ENCODE data around the gene RAB44.

RAB44 gene

GRCh38 chr6:36756786-36757185 lies 59.2 kb downstream of the RAB44 start:
- peak overlapping the region; percentile 19; the same call in 1 of the 2 replicates for H2AFZ ChIP-seq (ENCODE audit: low read depth, low read length)
- peaks cover 76% of the 10 kb centered on the region for H3K4me1 ChIP-seq (ENCODE audit: low read length)
- H3K27ac ChIP-seq (ENCODE audit: low read length) = peak overlapping the region; percentile 76
- H3K79me2 ChIP-seq (ENCODE audit: low read length) = no peaks in the 10 kb centered on the region
- no peaks in the 10 kb centered on the region for H3K27me3 ChIP-seq (ENCODE audit: low read depth, low read length)
- H4K20me1 ChIP-seq (ENCODE audit: insufficient read depth, low read length) = no peaks in the 10 kb centered on the region
- peak overlapping the region; percentile 97 for H3K4me2 ChIP-seq (ENCODE audit: low read length)
- no peak for TF ChIP-seq EZH2phosphoT487 (IDR thresholded peaks at IDR 0.05; ENCODE audit: low read depth)
- no peak for TF ChIP-seq CTCF (IDR thresholded peaks at IDR 0.05; ENCODE audit: low read depth, low read length)
- H3K36me3 ChIP-seq (replicated peaks; ENCODE audit: low read depth, low read length) = no peaks in the 10 kb centered on the region
- H3K9me3 ChIP-seq (ENCODE audit: insufficient read depth, low read length) = no peaks in the 10 kb centered on the region
- peak overlapping the region; percentile 63 for H3K4me3 ChIP-seq (ENCODE audit: low read length)
- H3K9ac ChIP-seq (ENCODE audit: low read length) = peak overlapping the region; percentile 59

- Histone ChIP-seq H4K20me1 (ENCODE audit: insufficient read depth, low read length) (no peaks in the 10 kb centered on the region), H3K36me3 (replicated peaks; ENCODE audit: low read depth, low read length) (no peaks in the 10 kb centered on the region), H3K4me1 (ENCODE audit: low read length) (peaks cover 74% of the 10 kb centered on the region), H2AFZ (ENCODE audit: low read depth, low read length) (no peak overlapping the region), H3K79me2 (ENCODE audit: low read length) (no peaks in the 10 kb centered on the region), H3K9me3 (ENCODE audit: insufficient read depth, low read length) (no peaks in the 10 kb centered on the region), H3K4me2 (ENCODE audit: low read length) (peak overlapping the region; percentile 97), H3K9ac (ENCODE audit: low read length) (peak overlapping the region; percentile 59; the same call in 1 of the 2 replicates), H3K4me3 (ENCODE audit: low read length) (peak overlapping the region; percentile 63), H3K27me3 (ENCODE audit: low read depth, low read length) (no peaks in the 10 kb centered on the region), H3K27ac (ENCODE audit: low read length) (peak overlapping the region; percentile 76)
- TF ChIP-seq CTCF (IDR thresholded peaks at IDR 0.05; ENCODE audit: low read depth, low read length) = peak; percentile 42
- no peak for TF ChIP-seq EZH2phosphoT487 (IDR thresholded peaks at IDR 0.05; ENCODE audit: low read depth)
Observed at GRCh38 chr6:36757206-36757605, 59.6 kb downstream of the RAB44 start.

GRCh38 chr6:36757943-36758508 lies 60.4 kb downstream of the RAB44 start:
- peak overlapping the region; percentile 97 for H3K4me2 ChIP-seq (ENCODE audit: low read length)
- no peak for TF ChIP-seq CTCF (IDR thresholded peaks at IDR 0.05; ENCODE audit: low read depth, low read length)
- no peaks in the 10 kb centered on the region for H3K9me3 ChIP-seq (ENCODE audit: insufficient read depth, low read length)
- H2AFZ ChIP-seq (ENCODE audit: low read depth, low read length) = no peak overlapping the region
- H3K4me1 ChIP-seq (ENCODE audit: low read length) = peaks cover 65% of the 10 kb centered on the region
- H3K36me3 ChIP-seq (replicated peaks; ENCODE audit: low read depth, low read length) = no peaks in the 10 kb centered on the region
- no peaks in the 10 kb centered on the region for H3K27me3 ChIP-seq (ENCODE audit: low read depth, low read length)
- H3K9ac ChIP-seq (ENCODE audit: low read length) = peak overlapping the region; percentile 59; the same call in 1 of the 2 replicates
- peak overlapping the region; percentile 75; the same call in 1 of the 2 replicates for H3K4me3 ChIP-seq (ENCODE audit: low read length)
- no peaks in the 10 kb centered on the region for H3K79me2 ChIP-seq (ENCODE audit: low read length)
- no peaks in the 10 kb centered on the region for H4K20me1 ChIP-seq (ENCODE audit: insufficient read depth, low read length)
- peak overlapping the region; percentile 76 for H3K27ac ChIP-seq (ENCODE audit: low read length)

- H3K9ac ChIP-seq (ENCODE audit: low read length) = peak overlapping the region; percentile 28
- H3K4me1 ChIP-seq (ENCODE audit: low read length) = peaks cover 59% of the 10 kb centered on the region
- H4K20me1 ChIP-seq (ENCODE audit: insufficient read depth, low read length) = no peaks in the 10 kb centered on the region
- H3K79me2 ChIP-seq (ENCODE audit: low read length) = no peaks in the 10 kb centered on the region
- no peaks in the 10 kb centered on the region for H3K36me3 ChIP-seq (replicated peaks; ENCODE audit: low read depth, low read length)
- peak overlapping the region; percentile 75 for H3K4me3 ChIP-seq (ENCODE audit: low read length)
- no peaks in the 10 kb centered on the region for H3K27me3 ChIP-seq (ENCODE audit: low read depth, low read length)
- H3K27ac ChIP-seq (ENCODE audit: low read length) = no peak overlapping the region
- peak overlapping the region; percentile 97 for H3K4me2 ChIP-seq (ENCODE audit: low read length)
- no peak for TF ChIP-seq CTCF (IDR thresholded peaks at IDR 0.05; ENCODE audit: low read depth, low read length)
- TF ChIP-seq EZH2phosphoT487 (IDR thresholded peaks at IDR 0.05; ENCODE audit: low read depth) = no peak
- H2AFZ ChIP-seq (ENCODE audit: low read depth, low read length) = no peak overlapping the region
- no peaks in the 10 kb centered on the region for H3K9me3 ChIP-seq (ENCODE audit: insufficient read depth, low read length)
Observed at GRCh38 chr6:36758516-36759147, 61.0 kb downstream of the RAB44 start.

All from OCI-LY3 (cell line).